ENCODE measurements around the gene PCP4.

The PCP4 gene

DNA sequence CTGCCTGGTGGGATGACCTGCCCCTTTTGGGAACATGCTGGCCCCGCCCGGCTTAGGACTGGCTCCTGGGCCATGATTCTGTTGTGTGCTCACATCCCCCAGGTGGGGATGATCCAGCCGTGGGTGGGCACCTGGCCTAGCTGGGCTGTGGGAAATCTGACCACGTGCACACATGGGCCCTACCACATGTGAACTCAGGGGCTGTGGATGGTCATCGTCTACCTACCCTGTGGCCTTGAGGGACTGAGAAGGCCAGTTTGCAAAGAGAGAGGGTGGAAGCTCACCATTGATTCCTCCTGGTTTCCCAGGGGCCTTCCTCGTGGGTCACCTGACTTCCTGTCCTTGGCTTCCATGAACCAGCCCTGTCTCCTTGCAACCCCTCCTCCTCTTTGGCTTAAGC is 19.4 kb upstream of the PCP4 start:
- H3K27ac ChIP-seq (ENCODE audit: low read depth, low read length) = no peak overlapping the region
- no peaks in the 10 kb centered on the region for H3K9me3 ChIP-seq (ENCODE audit: control insufficient read depth, insufficient read depth, low read depth, low read length)
- no peak overlapping the region for H3K9ac ChIP-seq (ENCODE audit: low read length)
- no peaks in the 10 kb centered on the region for H3K36me3 ChIP-seq (ENCODE audit: control insufficient read depth, insufficient read depth, low read length)
- H3K4me1 ChIP-seq (ENCODE audit: control insufficient read depth, insufficient read depth, low read length) = peaks cover 11% of the 10 kb centered on the region
- H3K4me3 ChIP-seq (ENCODE audit: low read depth, low read length) = no peak overlapping the region
- no peaks in the 10 kb centered on the region for H3K27me3 ChIP-seq (ENCODE audit: control insufficient read depth, insufficient read depth, low read length)

DNA sequence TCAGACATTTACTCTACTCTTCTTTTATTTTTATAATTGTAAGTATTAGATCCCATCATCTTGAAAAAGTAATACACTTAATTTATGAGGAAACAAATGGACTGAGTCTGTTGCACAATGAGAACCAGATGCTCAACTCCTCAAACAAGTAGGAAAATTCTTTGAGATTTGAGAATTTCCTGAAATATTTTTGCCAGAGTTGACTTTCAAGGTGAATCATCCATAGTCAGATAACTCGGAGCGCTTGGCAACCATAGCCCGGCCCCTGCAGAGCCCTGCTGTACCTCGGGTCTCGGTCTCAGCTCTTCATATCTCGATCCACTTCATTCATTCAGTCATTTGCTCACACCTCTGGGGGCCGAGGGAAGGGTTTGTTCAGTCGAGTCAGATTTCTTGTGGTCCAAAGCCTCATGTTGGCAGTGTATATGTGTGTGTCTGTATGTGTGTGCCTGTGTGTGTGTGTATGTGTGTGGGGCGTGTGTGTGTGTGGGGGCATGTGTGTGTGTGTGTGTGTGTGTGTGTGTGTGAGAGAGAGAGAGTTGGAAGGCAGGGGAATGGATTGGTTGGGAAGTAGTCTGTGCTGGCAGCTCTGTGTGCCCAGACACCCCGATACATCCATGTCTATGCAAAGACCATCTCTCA is 18.1 kb upstream of the PCP4 start:
- Histone ChIP-seq H3K9me3 (ENCODE audit: control insufficient read depth, insufficient read depth, low read depth, low read length) (0 out of 2 replicates have a peak, but pooled peaks cover 3% of the 10 kb centered on the region), H3K27ac (ENCODE audit: low read depth, low read length) (no peak overlapping the region), H3K4me3 (ENCODE audit: low read depth, low read length) (no peak overlapping the region), H3K27me3 (ENCODE audit: control insufficient read depth, insufficient read depth, low read length) (no peaks in the 10 kb centered on the region), H3K36me3 (ENCODE audit: control insufficient read depth, insufficient read depth, low read length) (no peaks in the 10 kb centered on the region), H3K4me1 (ENCODE audit: control insufficient read depth, insufficient read depth, low read length) (peaks cover 11% of the 10 kb centered on the region), H3K9ac (ENCODE audit: low read length) (no peak overlapping the region)

DNA sequence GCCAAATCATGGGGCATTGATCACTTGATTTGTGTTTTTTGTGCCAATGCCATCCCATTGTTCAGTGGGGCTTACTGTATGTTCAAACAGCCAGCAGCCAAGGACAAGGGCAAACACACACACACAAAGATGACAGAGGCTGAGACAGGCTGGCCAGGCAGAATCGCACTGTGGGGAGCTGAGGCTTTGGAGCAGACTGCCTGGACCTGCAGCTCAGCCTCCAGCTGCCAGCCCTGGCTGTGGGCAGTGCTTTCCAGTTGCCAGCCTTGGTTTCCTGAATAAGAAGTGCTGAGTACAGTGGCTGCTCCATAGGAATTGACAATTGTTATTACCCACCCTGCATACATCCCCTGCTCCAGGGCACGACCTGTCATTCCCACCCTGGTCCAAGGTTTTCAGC is 16.9 kb upstream of the PCP4 start:
- Histone ChIP-seq H3K27me3 (ENCODE audit: control insufficient read depth, insufficient read depth, low read length) (no peaks in the 10 kb centered on the region), H3K4me1 (ENCODE audit: control insufficient read depth, insufficient read depth, low read length) (peaks cover 11% of the 10 kb centered on the region), H3K27ac (ENCODE audit: low read depth, low read length) (no peak overlapping the region), H3K36me3 (ENCODE audit: control insufficient read depth, insufficient read depth, low read length) (no peaks in the 10 kb centered on the region), H3K9me3 (ENCODE audit: control insufficient read depth, insufficient read depth, low read depth, low read length) (0 out of 2 replicates have a peak, but pooled peaks cover 3% of the 10 kb centered on the region), H3K4me3 (ENCODE audit: low read depth, low read length) (no peak overlapping the region), H3K9ac (ENCODE audit: low read length) (no peak overlapping the region)

DNA sequence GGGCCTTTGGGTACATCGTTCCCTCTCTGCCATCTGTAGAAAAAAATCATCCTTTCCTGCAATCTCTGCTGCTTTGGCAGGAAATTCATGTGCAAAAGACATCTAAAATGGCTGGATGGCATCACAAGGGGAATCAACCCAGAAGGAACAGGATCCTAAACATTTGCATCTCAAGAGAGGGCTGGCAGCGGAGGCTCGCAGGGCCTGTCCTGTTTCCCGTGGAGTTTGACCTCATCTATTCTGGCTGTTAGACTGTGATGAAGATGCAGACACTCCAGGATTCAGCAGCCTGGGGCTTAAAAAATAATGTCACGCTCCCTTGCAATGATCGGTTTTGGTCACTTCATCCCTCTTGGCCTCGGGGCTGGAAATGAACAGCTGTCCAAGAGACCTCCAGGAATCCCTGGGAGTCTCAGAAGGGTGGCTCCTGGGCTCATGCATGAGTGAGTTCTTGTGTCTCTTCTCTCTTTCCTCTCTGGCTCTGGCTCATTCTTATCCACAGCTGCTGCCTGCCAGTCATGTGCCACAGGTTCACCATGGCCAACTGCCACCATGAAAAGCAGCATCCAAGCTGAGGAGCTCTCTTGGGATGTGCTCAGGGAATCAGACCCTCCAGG is 16.1 kb upstream of the PCP4 start:
- H3K4me3 ChIP-seq (ENCODE audit: low read depth, low read length) = no peak overlapping the region
- H3K4me1 ChIP-seq (ENCODE audit: control insufficient read depth, insufficient read depth, low read length) = peaks cover 11% of the 10 kb centered on the region

DNA sequence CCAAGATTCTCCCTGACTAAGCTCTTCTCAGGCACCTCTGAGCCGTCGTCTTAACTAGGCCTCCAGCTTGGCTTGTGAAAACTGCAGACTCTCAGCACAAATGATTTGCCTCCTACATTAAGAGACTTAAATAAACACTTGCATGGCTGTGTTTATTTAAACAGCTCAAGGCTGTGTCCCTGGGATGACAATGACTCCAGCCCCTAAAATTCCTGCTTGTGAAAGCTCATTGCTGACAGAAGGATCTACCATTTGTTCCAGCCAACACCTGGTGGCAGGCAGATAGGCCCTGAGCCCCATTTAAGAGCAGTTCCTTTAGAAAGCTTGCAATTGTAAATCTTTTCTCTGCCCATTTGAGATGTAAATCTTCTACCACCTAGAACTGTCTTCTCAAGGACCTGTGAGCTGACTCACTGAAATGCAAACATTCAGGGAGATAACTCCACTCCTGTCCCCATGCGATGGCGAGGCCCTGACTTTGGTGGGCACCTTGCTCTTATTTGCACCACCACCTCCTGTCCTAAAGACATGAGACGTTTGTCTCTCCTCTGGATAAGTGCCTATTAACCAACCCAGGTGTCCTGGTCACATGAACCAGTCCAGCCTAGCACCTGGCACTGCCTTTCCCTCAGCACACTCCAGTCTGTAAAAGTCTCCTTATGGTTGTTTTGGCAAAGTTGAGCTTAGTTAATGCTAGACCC is 15.1 kb upstream of the PCP4 start:
- Histone ChIP-seq H3K27ac (ENCODE audit: low read depth, low read length) (no peak overlapping the region), H3K4me3 (ENCODE audit: low read depth, low read length) (no peak overlapping the region), H3K36me3 (ENCODE audit: control insufficient read depth, insufficient read depth, low read length) (no peaks in the 10 kb centered on the region), H3K27me3 (ENCODE audit: control insufficient read depth, insufficient read depth, low read length) (no peaks in the 10 kb centered on the region), H3K9me3 (ENCODE audit: control insufficient read depth, insufficient read depth, low read depth, low read length) (0 out of 2 replicates have a peak, but pooled peaks cover 3% of the 10 kb centered on the region), H3K9ac (ENCODE audit: low read length) (no peak overlapping the region), H3K4me1 (ENCODE audit: control insufficient read depth, insufficient read depth, low read length) (peaks cover 11% of the 10 kb centered on the region)

More for the DNA sequence above, 16.1 kb upstream of the PCP4 start:
- Histone ChIP-seq H3K27me3 (ENCODE audit: control insufficient read depth, insufficient read depth, low read length) (no peaks in the 10 kb centered on the region), H3K36me3 (ENCODE audit: control insufficient read depth, insufficient read depth, low read length) (no peaks in the 10 kb centered on the region), H3K27ac (ENCODE audit: low read depth, low read length) (no peak overlapping the region), H3K9ac (ENCODE audit: low read length) (no peak overlapping the region), H3K9me3 (ENCODE audit: control insufficient read depth, insufficient read depth, low read depth, low read length) (0 out of 2 replicates have a peak, but pooled peaks cover 3% of the 10 kb centered on the region)

DNA sequence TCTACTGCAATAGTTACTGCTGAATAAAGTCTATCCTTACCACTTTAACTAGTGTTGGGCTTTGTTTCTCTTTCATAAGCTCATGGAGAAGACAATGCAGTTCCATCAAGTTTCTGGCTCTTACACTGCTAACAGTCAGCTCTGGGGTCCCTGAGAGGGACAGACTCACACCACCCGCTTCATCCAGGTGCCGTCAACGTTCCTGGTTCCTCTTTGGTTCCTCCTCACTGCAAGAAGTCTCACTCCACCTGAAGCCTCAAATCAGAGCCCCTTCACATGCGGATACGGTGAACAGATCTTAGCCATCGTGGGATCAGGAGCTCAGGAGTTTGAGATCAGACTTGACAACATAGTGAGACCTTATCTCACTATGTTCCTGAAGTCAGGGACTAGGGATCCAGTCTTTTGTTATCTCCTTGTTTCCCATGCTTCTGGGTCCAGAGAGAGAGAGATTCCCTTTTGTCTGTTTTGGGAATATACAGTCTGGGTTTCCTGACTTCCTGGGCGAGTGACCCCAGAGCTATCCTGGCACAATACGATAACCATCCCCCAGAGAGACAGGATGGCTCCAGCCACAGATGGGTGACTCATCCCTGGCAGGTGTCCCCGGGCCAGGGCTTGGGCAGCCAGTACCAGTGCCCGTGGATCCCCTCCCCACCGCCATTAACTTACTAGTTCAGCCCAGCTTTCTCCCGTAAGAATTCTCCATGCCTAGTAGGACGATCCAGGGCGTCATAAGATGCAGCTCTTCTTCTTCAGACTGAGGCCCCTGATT is 14.3 kb upstream of the PCP4 start:
- H3K27ac ChIP-seq (ENCODE audit: low read depth, low read length) = no peak overlapping the region
- H3K4me3 ChIP-seq (ENCODE audit: low read depth, low read length) = no peak overlapping the region
- peaks cover 4% of the 10 kb centered on the region; the same call in 1 of the 2 replicates for H3K9me3 ChIP-seq (ENCODE audit: control insufficient read depth, insufficient read depth, low read depth, low read length)
- peaks cover 11% of the 10 kb centered on the region for H3K4me1 ChIP-seq (ENCODE audit: control insufficient read depth, insufficient read depth, low read length)
- no peak overlapping the region for H3K9ac ChIP-seq (ENCODE audit: low read length)
- H3K27me3 ChIP-seq (ENCODE audit: control insufficient read depth, insufficient read depth, low read length) = no peaks in the 10 kb centered on the region
- H3K36me3 ChIP-seq (ENCODE audit: control insufficient read depth, insufficient read depth, low read length) = no peaks in the 10 kb centered on the region

DNA sequence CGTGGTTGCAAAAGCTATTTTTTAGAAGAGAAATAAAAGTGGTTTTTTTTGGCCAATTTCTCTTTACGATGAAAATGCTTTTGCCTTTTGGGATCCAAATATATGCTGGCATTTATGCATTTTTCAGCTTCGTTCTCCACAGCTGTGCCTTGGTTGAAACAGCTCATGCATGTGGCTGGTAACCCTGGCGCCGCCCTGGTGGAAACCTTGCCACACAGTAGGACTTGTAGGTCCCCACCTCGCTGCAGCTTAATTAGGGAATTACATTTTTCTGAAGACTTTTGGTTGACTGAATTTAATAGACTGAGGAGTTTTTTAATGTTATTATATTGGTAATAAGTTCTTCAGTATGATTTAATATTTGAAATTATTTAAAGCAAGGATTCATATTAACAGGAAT is 12.7 kb upstream of the PCP4 start:
- Histone ChIP-seq H3K27me3 (ENCODE audit: control insufficient read depth, insufficient read depth, low read length) (no peaks in the 10 kb centered on the region), H3K4me1 (ENCODE audit: control insufficient read depth, insufficient read depth, low read length) (peaks cover 11% of the 10 kb centered on the region), H3K27ac (ENCODE audit: low read depth, low read length) (no peak overlapping the region), H3K4me3 (ENCODE audit: low read depth, low read length) (no peak overlapping the region), H3K36me3 (ENCODE audit: control insufficient read depth, insufficient read depth, low read length) (no peaks in the 10 kb centered on the region), H3K9me3 (ENCODE audit: control insufficient read depth, insufficient read depth, low read depth, low read length) (peaks cover 10% of the 10 kb centered on the region), H3K9ac (ENCODE audit: low read length) (no peak overlapping the region)

DNA sequence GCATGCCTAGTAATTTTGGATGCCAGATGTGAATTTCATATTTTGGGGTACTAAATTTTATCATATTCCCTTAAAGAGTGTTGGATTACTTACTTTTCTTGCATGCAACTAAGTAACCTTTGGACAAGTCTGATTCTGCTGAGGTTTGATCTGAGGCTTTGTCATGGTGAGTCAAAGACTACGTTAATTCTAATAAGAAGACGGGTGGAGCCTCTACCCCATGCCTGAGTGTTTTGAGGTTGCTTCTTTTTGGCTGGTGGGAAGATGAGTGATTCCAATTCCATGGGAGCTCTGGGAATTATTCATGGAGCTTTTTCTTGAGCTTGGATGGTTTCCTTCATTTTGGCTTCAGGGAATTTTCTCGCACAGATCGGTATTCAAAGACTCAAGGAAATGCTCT is 11.6 kb upstream of the PCP4 start:
- Histone ChIP-seq H3K36me3 (ENCODE audit: control insufficient read depth, insufficient read depth, low read length) (no peaks in the 10 kb centered on the region), H3K9me3 (ENCODE audit: control insufficient read depth, insufficient read depth, low read depth, low read length) (peaks cover 10% of the 10 kb centered on the region), H3K9ac (ENCODE audit: low read length) (no peak overlapping the region), H3K27me3 (ENCODE audit: control insufficient read depth, insufficient read depth, low read length) (no peaks in the 10 kb centered on the region), H3K27ac (ENCODE audit: low read depth, low read length) (no peak overlapping the region), H3K4me3 (ENCODE audit: low read depth, low read length) (no peak overlapping the region), H3K4me1 (ENCODE audit: control insufficient read depth, insufficient read depth, low read length) (peaks cover 11% of the 10 kb centered on the region)

DNA sequence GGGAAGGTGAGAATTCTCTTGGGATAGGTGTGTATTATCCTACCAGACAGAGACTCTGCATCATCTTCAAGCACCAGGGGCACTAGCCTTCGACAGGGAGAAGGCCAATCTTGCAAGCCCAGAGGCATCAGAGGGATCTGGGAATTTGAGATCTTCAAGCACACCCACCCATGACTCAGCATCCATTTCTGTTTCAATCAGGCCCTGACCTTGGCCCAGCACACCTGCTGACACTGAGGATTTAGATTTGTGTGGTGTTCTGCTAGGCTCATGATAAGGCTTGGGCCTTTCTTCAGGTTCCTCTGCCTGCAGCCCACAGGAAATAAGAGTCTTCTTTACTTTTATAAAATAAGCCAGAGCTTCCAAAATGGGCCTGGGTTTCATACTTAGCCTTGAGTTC is 6.6 kb upstream of the PCP4 start:
- Histone ChIP-seq H3K27ac (ENCODE audit: low read depth, low read length) (no peak overlapping the region), H3K36me3 (ENCODE audit: control insufficient read depth, insufficient read depth, low read length) (no peaks in the 10 kb centered on the region), H3K4me1 (ENCODE audit: control insufficient read depth, insufficient read depth, low read length) (no peaks in the 10 kb centered on the region), H3K9ac (ENCODE audit: low read length) (no peak overlapping the region), H3K9me3 (ENCODE audit: control insufficient read depth, insufficient read depth, low read depth, low read length) (peaks cover 7% of the 10 kb centered on the region), H3K4me3 (ENCODE audit: low read depth, low read length) (no peak overlapping the region), H3K27me3 (ENCODE audit: control insufficient read depth, insufficient read depth, low read length) (no peaks in the 10 kb centered on the region)

DNA sequence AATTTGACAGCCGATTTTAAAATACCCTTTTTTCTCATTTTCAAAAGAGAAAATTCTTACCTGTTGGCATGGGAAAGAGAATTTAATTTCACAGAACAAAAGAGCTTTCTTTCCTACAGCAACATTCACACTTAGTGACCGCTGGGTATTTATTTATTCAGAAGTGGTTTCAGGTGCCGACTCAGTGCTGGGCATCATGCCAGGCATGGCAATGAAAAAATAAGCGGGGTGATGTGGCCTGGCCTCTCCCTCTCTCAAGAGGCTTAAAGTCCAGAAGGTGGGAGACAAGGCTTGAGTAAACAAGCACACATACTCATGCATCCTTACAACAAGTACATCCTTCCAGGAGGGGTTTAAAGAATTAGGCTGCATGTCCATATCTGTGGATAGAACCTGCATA is 4.1 kb upstream of the PCP4 start:
- no peaks in the 10 kb centered on the region for H3K36me3 ChIP-seq (ENCODE audit: control insufficient read depth, insufficient read depth, low read length)
- H3K9ac ChIP-seq (ENCODE audit: low read length) = no peak overlapping the region
- H3K4me1 ChIP-seq (ENCODE audit: control insufficient read depth, insufficient read depth, low read length) = peaks cover 4% of the 10 kb centered on the region; the same call in 1 of the 2 replicates
- peaks cover 5% of the 10 kb centered on the region; the same call in 1 of the 2 replicates for H3K27me3 ChIP-seq (ENCODE audit: control insufficient read depth, insufficient read depth, low read length)
- H3K27ac ChIP-seq (ENCODE audit: low read depth, low read length) = no peak overlapping the region
- no peak overlapping the region for H3K4me3 ChIP-seq (ENCODE audit: low read depth, low read length)
- H3K9me3 ChIP-seq (ENCODE audit: control insufficient read depth, insufficient read depth, low read depth, low read length) = peaks cover 4% of the 10 kb centered on the region

Data from HUES6 (cell line).